ENCODE data around the gene OTUB2.

GRCh38 chr14:94021001-94021400, 5.1 kb upstream of the OTUB2 start:
- TF ChIP-seq CTCF (IDR thresholded peaks at IDR 0.05; ENCODE audit: borderline replicate concordance, extremely low read depth, low read length, poor library complexity, severe bottlenecking) (no peak), EZH2 (IDR thresholded peaks at IDR 0.05; ENCODE audit: borderline replicate concordance, low read depth, low read length, severe bottlenecking) (no peak)

Measured in DND-41 (cell line).